Activated CD8-positive, alpha-beta T cell treated with anti-CD3 and anti-CD28 coated beads for 36 hours (primary cell): ENCODE results near the gene ELP1. TPM values are rescaled to one million over a fixed set of nuclear protein-coding genes. Genes with fewer than 3 reads are reported as not detected.

ENCODE experiments used
- ATAC-seq: fragments of 200-7000 bp; cut with Tn5 transposase; one replicate; pipeline ENCODE4 v1.10.0; 2021; ENCODE audit warnings: mild to moderate bottlenecking, moderate library complexity
- CTCF ChIA-PET: fragments of 350-600 bp; sonication (Branson Sonifier 250); formaldehyde crosslinking; loops from one replicate; lab custom pipeline; 2021; ENCODE audit warnings: antibody characterized with exemption; lab: Charles Lee
- POLR2A ChIA-PET: fragments of 350-600 bp; sonication (Branson Sonifier 250); formaldehyde crosslinking; loops from one replicate; lab custom pipeline; 2021; ENCODE audit warnings: antibody characterized with exemption; lab: Charles Lee
- DNase-seq: peaks from one replicate; pipeline ENCODE4 v3.0.0-alpha.2; 2020
- H3K27ac Mint-ChIP-seq: one replicate; pipeline ENCODE4 v1.8.0; 2021; ENCODE audit warnings: mild to moderate bottlenecking, mixed read lengths
- H3K27me3 Mint-ChIP-seq: one replicate; pipeline ENCODE4 v1.8.0; 2021; ENCODE audit warnings: mixed read lengths
- H3K36me3 Mint-ChIP-seq: one replicate; pipeline ENCODE4 v1.8.0; 2021; ENCODE audit warnings: low read depth, mixed read lengths
- H3K4me1 Mint-ChIP-seq: one replicate; pipeline ENCODE4 v1.8.0; 2021; ENCODE audit warnings: low read depth, mixed read lengths
- H3K4me3 Mint-ChIP-seq: one replicate; pipeline ENCODE4 v1.8.0; 2021; ENCODE audit warnings: mild to moderate bottlenecking, moderate library complexity, mixed read lengths
- H3K9me3 Mint-ChIP-seq: one replicate; pipeline ENCODE4 v1.8.0; 2021; ENCODE audit warnings: mixed read lengths
- intact Hi-C: fragments of 100-400 bp; cut with micrococcal nuclease; formaldehyde crosslinking; loops from one replicate; pipeline ENCODE4 v1.10.0; 2022
- total RNA-seq, 2 experiments: library from RNA; stranded (reverse); gene quantifications; one replicate each; pipeline ENCODE4 v1.2.3, GENCODE V29; 2021
- TF ChIP-seq, protein P1 (sequence below): fragments of 200-600 bp; IDR thresholded peaks from one replicate; pipeline ENCODE4 v1.8.0; 2022; ENCODE audit warnings: antibody characterized with exemption, mild to moderate bottlenecking

ELP1 gene
- total RNA-seq, 2 experiments from 2014 or later: 25.9 to 28.7 TPM

DNA sequence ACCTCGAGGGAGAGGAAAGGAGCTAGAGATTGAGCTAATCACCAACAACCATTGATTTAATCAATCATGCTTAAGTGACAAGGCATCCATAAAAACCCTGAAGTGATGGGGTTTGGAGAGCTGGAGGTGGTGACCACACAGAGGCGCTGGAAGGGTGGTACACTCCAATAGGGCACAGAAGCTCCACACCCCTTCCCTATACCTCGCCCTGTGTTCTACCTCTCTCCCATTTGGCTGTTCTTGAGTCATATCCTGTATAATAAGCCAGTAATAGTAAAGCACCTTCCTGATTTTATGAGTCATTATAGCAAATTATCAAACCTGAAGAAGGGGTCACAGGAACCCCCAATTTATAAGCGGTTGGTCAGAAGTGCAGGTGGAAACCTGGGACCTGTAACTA is 96.4 kb downstream of the ELP1 start:
- no peak overlapping the region for H3K27ac Mint-ChIP-seq
- CTCF ChIA-PET: no interaction called here
- H3K27me3 Mint-ChIP-seq: no peaks in the 10 kb centered on the region
- peaks cover 3% of the 10 kb centered on the region for H3K4me1 Mint-ChIP-seq
- ATAC-seq (no peak), DNase-seq (no peak)
- no peaks in the 10 kb centered on the region for H3K36me3 Mint-ChIP-seq
- TF ChIP-seq, protein P1, sequence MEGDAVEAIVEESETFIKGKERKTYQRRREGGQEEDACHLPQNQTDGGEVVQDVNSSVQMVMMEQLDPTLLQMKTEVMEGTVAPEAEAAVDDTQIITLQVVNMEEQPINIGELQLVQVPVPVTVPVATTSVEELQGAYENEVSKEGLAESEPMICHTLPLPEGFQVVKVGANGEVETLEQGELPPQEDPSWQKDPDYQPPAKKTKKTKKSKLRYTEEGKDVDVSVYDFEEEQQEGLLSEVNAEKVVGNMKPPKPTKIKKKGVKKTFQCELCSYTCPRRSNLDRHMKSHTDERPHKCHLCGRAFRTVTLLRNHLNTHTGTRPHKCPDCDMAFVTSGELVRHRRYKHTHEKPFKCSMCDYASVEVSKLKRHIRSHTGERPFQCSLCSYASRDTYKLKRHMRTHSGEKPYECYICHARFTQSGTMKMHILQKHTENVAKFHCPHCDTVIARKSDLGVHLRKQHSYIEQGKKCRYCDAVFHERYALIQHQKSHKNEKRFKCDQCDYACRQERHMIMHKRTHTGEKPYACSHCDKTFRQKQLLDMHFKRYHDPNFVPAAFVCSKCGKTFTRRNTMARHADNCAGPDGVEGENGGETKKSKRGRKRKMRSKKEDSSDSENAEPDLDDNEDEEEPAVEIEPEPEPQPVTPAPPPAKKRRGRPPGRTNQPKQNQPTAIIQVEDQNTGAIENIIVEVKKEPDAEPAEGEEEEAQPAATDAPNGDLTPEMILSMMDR: no peak
- H3K9me3 Mint-ChIP-seq: no peaks in the 10 kb centered on the region
- intact Hi-C loops: no loop called here
- POLR2A ChIA-PET: no interaction called here
- no peak overlapping the region for H3K4me3 Mint-ChIP-seq

DNA sequence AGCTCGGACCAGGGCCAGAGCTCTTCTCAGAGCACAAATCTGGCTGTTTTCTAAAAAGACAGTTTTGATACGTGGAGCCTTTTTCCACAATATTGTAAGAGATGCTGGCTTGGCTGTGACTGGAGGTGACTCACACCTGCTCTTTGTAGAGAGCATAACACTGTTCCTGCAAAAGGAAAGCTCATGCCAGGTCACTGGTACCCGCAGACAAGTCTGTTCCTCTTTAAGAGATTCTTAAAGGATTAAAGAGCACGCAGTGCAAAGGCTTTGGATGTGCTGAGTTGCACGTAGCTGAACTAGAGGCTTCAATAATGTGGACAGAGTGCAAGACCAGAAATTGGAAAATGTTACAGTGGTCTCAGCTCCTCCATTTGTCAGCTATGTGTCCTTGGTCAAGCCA is 97.1 kb downstream of the ELP1 start:
- ATAC-seq (no peak), DNase-seq (no peak)
- H3K4me3 Mint-ChIP-seq: no peak overlapping the region
- H3K4me1 Mint-ChIP-seq: no peaks in the 10 kb centered on the region
- H3K9me3 Mint-ChIP-seq: no peaks in the 10 kb centered on the region
- TF ChIP-seq, protein P1: no peak
- intact Hi-C loops: no loop called here
- no peaks in the 10 kb centered on the region for H3K36me3 Mint-ChIP-seq
- POLR2A ChIA-PET: interaction anchor here (0.7 kb wide), 1 partner anchor 21 kb away, joined by 3 read pairs; no protein-coding TSS in a partner anchor
- no peak overlapping the region for H3K27ac Mint-ChIP-seq
- CTCF ChIA-PET: interaction anchor here (1.3 kb wide), 1 partner anchor 12 kb away, joined by 4 read pairs; no protein-coding TSS in a partner anchor
- H3K27me3 Mint-ChIP-seq: no peaks in the 10 kb centered on the region

DNA sequence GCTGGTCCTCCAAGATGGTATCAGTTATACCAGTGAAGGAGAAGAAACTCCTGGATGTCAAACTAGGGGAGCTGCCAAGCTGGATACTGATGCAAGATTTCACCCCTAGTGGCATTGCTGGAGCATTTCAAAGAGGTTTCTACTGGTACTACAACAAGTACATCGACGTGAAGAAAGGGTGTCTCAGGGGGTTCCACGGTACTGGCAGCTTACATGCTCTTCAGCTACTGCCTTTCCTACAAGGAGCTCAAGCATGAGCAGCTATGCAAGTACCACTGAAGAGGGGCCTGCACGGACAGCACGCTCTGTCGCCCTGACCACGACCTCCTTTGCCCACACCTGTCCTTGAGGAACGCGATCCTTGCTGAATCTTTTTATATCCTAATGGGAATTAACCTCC is 97.6 kb downstream of the ELP1 start:
- Mint-ChIP-seq H3K36me3 (no peaks in the 10 kb centered on the region), H3K9me3 (no peaks in the 10 kb centered on the region), H3K4me1 (no peaks in the 10 kb centered on the region), H3K4me3 (no peak overlapping the region), H3K27ac (no peak overlapping the region), H3K27me3 (no peaks in the 10 kb centered on the region)
- ChIA-PET CTCF (interaction anchor here (1.3 kb wide), 1 partner anchor 13 kb away, joined by 4 read pairs; no protein-coding TSS in a partner anchor), POLR2A (interaction anchor here (0.7 kb wide), 1 partner anchor 20 kb away, joined by 3 read pairs; no protein-coding TSS in a partner anchor)
- no peak for DNase-seq
- TF ChIP-seq, protein P1: no peak
- intact Hi-C loops: no loop called here
- ATAC-seq: no peak

DNA sequence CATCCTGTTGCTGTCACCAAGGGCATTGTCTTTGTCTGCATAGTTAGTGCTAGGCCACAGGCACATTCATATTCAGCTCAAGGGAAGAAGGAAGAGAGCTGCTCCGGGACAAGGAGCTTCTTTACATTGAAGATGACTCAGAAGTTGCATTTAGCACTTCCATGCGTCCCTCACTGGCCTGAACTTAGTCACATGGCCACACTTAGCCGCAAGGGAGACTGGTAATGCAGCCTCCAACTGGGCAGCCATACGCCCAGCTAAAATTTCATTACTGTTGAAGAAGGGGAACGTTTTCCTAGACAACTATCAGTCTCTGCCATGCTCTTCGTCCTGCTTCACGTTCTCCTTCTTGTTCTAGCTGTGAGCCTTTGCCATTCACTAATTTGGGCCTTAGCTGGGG is 98.1 kb downstream of the ELP1 start:
- ChIA-PET POLR2A (no interaction called here), CTCF (interaction anchor here (1.3 kb wide), 1 partner anchor 13 kb away, joined by 4 read pairs; no protein-coding TSS in a partner anchor)
- no peak overlapping the region for H3K27ac Mint-ChIP-seq
- H3K4me1 Mint-ChIP-seq: no peaks in the 10 kb centered on the region
- H3K9me3 Mint-ChIP-seq: no peaks in the 10 kb centered on the region
- TF ChIP-seq, protein P1: no peak
- no peak overlapping the region for H3K4me3 Mint-ChIP-seq
- intact Hi-C loops: no loop called here
- no peaks in the 10 kb centered on the region for H3K27me3 Mint-ChIP-seq
- ATAC-seq (no peak), DNase-seq (no peak)
- H3K36me3 Mint-ChIP-seq: no peaks in the 10 kb centered on the region

DNA sequence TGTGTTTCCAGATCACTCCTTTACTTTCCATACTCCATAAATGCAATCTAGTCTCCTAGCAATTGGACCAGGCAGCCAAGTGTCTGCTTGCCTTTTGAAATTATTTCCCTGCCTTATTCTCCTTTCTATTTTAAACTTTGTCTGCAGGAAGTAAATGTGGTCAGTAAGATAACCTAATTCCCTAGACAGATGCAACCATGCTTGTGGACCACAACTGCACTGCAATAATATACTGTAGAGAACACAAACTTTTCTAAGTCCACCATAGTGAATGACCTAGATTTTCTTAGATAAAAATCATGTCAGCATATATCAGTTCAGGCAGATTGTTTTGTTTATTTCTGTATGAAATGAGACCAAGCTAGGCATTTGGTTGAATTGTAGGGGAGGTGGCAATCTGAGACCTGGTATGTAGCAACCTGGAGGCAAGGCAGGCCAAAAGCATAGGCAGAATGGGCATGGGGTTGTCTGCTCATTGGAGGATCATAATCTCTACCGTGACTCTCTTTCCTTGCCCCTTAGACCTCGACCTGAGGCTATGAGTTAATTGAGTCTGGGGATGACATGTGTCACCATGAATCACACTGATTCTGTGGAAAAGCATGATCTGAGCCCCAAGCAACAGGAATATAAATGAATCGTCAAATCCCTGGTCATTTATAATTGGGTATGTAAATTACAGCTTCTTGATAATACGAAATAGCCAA is 98.8 kb downstream of the ELP1 start:
- TF ChIP-seq, protein P1: no peak
- H3K36me3 Mint-ChIP-seq: no peaks in the 10 kb centered on the region
- ATAC-seq: no peak
- no peak overlapping the region for H3K27ac Mint-ChIP-seq
- ChIA-PET POLR2A (no interaction called here), CTCF (no interaction called here)
- no peaks in the 10 kb centered on the region for H3K4me1 Mint-ChIP-seq
- intact Hi-C loops: no loop called here
- H3K9me3 Mint-ChIP-seq: no peaks in the 10 kb centered on the region
- no peak for DNase-seq
- H3K27me3 Mint-ChIP-seq: no peaks in the 10 kb centered on the region
- H3K4me3 Mint-ChIP-seq: no peak overlapping the region
